Keratinocyte (primary cell): ENCODE data around the gene SIRT4.

Experiments used
- CTCF ChIP-seq, 3 experiments: IDR thresholded peaks in 1 of 3; conservative IDR thresholded peaks in 1 of 3; optimal IDR thresholded peaks in 1 of 3; 2 replicates in 2 of 3; 3 replicates in 1 of 3; pipeline versions ENCODE3 to v1.5.1; 2011; ENCODE audit warnings: low read length in 3 of 3, mild to moderate bottlenecking in 3 of 3, moderate library complexity in 2 of 3, control low read depth in 1 of 3, inconsistent platforms in 1 of 3; ENCODE audit not compliant: insufficient read depth in 2 of 3; ENCODE audit errors: extremely low read depth in 1 of 3
- EZH2 ChIP-seq: IDR thresholded peaks from one replicate; pipeline ENCODE4 v1.6.1; 2012; ENCODE audit warnings: inconsistent platforms, mild to moderate bottlenecking, low read length, moderate library complexity

- TF ChIP-seq CTCF (optimal IDR thresholded peaks at IDR 0.05 in 1 of 3, IDR thresholded peaks at IDR 0.05 in 1 of 3, conservative IDR thresholded peaks at IDR 0.05 in 1 of 3; ENCODE audit: extremely low read depth in 1 of 3, insufficient read depth in 2 of 3, low read length in 3 of 3), result no peak
- no peak for TF ChIP-seq EZH2
Measured at GRCh38 chr12:120361506-120362208, 59.5 kb downstream of the SIRT4 start.
